Measurements from ENCODE around the gene MUSK.
"Not testable (repeated sequence)": the region's sequence is repeated elsewhere in the genome, so short reads cannot be mapped to it uniquely, and the experiment has no call there.

GRCh38 chr9:110788396-110788795 lies 119.8 kb downstream of the MUSK start:
- TF ChIP-seq CTCF, POLR2A (IDR thresholded peaks at IDR 0.05): not testable (repeated sequence)
